Spleen (tissue), 7 donors: Measurements from ENCODE around the gene ARR3.

Source experiments
- POLR2A ChIP-seq, 3 donors: fragments of 450-650 bp; IDR thresholded peaks; one replicate each; pipeline ENCODE4 v1.5.1; 2017; ENCODE audit warnings: antibody characterized with exemption in 3 of 3, mild to moderate bottlenecking in 1 of 3
- POLR2AphosphoS5 ChIP-seq, 3 donors: sonication (generic); formaldehyde crosslinking; IDR thresholded peaks; one replicate each; pipeline ENCODE4 v1.5.1; 2017; ENCODE audit warnings: antibody characterized with exemption in 3 of 3
- TF ChIP-seq, protein P1 (sequence below), 11 experiments: fragments of 200-600 bp in 7 of 11; fragments of 450-650 bp in 4 of 11; sonication (generic) in 4 of 11; IDR thresholded peaks in 8 of 11; conservative IDR thresholded peaks in 3 of 11; 1 replicate in 7 of 11; 2 replicates in 4 of 11; pipeline versions ENCODE4 v1.4.0 to v1.8.0; 2016 to 2021; ENCODE audit warnings: antibody characterized with exemption in 11 of 11, inconsistent platforms in 4 of 11, mild to moderate bottlenecking in 1 of 11
- donor health status: DM: no; HTN: no; CAD: no; lungs with moderate emphysema.
- donor health status: DM: no; HTN: no; CAD: no.
- donor health status: DM: no; HTN: no; CAD: no.

DNA sequence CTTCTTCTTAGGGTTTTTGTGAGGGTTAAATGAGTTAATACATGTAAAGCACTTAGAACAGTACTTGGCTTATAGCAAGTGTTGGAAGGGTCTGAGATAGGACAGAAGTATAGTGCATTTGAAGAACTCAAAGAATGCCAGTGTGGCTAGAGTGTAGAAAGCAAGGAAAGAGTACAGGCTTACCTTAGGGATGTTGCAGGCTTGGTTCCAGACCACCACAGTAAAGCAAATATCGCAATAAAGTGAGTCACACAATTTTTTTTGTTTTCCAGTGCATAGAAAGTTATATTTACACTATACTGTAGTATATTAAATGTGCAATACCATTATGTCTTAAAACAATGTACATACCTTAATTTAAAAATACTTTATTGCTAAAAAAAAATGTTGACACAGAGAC, 63.0 kb downstream of the ARR3 start:
- TF ChIP-seq, protein P1, sequence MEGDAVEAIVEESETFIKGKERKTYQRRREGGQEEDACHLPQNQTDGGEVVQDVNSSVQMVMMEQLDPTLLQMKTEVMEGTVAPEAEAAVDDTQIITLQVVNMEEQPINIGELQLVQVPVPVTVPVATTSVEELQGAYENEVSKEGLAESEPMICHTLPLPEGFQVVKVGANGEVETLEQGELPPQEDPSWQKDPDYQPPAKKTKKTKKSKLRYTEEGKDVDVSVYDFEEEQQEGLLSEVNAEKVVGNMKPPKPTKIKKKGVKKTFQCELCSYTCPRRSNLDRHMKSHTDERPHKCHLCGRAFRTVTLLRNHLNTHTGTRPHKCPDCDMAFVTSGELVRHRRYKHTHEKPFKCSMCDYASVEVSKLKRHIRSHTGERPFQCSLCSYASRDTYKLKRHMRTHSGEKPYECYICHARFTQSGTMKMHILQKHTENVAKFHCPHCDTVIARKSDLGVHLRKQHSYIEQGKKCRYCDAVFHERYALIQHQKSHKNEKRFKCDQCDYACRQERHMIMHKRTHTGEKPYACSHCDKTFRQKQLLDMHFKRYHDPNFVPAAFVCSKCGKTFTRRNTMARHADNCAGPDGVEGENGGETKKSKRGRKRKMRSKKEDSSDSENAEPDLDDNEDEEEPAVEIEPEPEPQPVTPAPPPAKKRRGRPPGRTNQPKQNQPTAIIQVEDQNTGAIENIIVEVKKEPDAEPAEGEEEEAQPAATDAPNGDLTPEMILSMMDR (IDR thresholded peaks at IDR 0.05 in 8 of 11, conservative IDR thresholded peaks at IDR 0.05 in 3 of 11), result no peak
- no peak for TF ChIP-seq POLR2A (IDR thresholded peaks at IDR 0.05)
- no peak for TF ChIP-seq POLR2AphosphoS5 (IDR thresholded peaks at IDR 0.05)
